Amniotic epithelial cell (primary cell): ENCODE data around the gene GHRL.
A peak's percentile ranks its signal among the peaks of the same experiment; 100 is the strongest.

Source experiments
- DNase-seq: peaks from one replicate; pipeline ENCODE4 v3.0.0-alpha.2; 2010; ENCODE audit warnings: low read depth

GHRL gene

DNA sequence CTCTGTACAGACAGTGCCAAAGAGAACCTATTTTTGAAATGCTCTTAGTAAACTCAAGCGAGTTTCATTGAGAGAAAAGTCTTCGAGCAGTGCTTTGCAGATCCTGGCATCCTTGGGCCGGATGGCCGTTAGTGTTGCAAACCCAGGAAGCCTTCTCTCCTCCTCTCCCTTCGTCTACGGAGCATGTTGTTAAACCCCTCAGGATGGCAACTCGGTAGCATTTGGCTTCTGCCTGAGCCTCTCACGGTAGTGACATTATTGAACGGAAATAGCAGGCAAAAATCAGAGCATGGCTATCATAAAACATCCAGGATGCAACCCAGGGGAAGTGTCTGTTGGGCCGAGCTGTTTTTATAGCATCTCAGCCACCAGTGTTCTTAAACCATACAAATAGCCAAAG, 34.8 kb upstream of the GHRL start:
- no peak for DNase-seq

DNA sequence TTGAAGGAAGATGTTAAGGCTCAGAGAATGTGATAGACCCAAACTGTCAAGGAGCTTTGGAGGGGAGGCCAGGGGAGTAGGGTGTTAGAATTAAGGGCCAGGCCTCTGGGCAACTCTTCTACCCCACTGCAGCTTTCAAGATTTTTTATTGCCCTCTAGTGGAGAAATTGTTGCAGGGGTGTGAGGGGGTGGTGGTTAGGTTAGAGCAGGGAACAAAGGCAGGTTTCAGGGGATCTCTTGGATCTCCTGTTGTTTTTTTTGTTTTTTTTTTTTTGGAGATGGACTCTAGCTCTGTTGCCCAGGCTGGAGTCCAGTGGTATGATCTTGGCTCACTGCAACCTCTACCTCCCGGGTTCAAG, 29.6 kb upstream of the GHRL start:
- DNase-seq = no peak

DNA sequence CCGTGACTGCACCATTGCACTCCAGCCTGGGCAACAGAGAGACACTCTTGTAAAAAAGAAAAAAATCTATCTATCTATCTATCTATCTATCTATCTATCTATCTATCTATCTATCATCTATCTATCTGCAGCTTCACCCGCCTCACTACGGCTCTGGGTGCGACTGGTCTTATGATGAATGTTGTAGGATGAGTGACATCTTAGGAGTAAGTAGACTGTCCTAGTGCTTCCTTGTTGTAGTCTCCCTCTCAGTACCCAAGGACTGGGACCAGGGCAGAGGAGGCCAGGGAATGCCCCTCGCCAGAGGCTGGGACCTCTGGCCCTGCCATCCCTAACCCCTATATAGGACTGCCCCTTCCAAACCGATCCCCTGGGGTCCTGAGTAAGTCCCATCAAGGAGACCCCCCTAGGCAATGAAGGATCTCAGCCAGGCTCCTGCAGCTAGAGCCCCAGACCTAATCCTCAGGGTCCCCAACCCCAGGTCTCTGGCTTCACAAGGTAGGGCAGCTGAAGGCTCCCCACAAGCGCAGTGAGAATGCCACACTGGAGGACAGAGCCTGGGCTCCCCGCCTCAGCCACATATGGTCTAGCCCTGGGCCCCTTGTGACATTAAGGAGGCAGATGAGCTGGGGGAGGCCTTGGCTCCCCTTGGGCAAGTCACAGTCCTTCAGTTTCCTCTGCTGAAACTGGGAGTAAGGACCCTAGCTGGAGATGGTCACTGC, 29.0 kb upstream of the GHRL start:
- no peak for DNase-seq

- DNase-seq = no peak
These were observed 27.6 kb upstream of the GHRL start for GRCh38 chr3:10320320-10320677.

- DNase-seq = peak; percentile 37
These were observed 27.1 kb upstream of the GHRL start for GRCh38 chr3:10319804-10320203.

DNA sequence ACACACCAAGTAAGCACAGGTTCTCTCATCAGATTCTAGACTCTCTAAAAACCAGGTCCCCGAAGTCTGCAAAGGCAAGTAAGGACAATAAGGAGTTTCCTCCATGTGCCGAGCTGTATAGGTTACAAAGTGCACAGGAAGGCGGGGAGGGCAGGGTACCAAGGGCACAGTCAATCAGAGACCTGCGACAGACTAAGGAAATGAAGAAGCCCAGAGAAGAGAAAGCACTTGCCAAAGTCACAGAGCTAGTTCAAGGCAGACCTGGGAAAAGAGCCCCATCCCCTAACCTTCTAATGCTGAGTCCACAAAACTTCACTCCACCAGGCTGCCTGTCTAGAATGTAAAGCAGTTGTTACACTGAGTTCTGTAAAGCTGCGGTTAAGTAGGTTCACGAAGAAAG, 26.5 kb upstream of the GHRL start:
- DNase-seq = no peak

DNA sequence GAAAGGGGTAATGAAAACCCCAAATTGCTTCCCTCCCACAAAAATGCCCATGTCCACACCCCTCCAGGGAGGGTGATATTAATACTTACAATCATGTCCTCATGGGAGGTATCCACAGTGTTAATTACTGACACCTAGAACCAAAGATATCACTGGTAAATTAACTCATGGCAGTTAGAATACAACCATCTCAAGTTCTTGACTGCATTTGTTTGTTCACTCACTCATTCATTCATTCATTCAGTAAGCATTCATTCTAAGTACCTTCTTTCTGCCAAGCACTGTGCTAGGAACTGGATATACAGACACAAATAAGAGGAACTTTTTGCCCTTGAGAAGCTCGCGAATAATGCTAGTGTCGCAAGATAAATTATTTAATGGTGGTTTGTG, 25.2 kb upstream of the GHRL start:
- DNase-seq = no peak

- DNase-seq = no peak
These were observed 24.7 kb upstream of the GHRL start for GRCh38 chr3:10317311-10317960.

DNA sequence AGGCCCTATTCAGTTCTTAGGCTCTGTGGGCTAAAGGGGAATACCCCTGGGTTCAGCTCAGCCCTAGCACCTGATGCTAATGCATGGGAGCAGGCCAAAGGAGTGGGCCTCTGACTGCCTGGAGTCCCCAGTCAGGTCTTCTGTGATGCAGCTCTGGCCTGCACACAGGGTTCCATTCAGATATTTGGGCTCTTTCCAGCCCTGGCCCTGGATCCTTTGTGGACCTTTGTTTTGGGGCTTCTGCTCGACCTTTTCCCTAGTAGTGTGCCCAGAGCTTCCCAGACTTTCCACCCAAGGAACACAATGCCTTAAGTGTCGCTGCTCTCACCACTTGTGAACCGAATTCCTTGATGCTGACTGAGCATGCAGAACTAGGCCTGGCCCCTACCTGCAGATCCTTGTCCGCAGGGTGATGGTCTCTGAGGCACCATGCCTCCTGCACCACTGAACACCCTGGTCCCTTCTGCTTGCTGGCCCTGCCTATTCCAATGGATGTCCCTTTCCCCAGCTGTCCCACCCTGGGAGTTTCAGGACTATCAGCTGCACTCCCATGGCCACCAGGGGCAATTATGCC, 23.1 kb upstream of the GHRL start:
- DNase-seq = no peak

- no peak for DNase-seq
These were observed 22.4 kb upstream of the GHRL start for GRCh38 chr3:10315101-10315500.

DNA sequence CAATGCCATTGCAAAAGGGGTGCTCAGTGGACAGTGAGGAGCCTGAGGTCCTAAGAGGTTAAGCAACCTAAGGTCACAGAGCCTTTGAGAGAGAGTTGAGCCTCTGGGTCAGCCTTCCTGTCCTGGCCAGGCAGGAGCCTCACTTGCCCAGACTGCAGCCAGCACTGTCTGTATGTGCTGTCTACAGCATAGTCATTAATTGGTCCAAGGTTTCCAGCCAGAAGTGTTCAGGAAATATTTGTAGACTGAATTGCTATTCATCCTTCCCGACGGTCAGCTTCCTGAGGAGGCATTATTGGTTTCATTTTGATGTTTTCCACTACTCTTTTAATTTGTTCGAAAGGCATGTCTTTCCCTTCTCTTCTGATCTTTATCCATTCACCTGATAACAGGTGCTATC, 20.1 kb upstream of the GHRL start:
- no peak for DNase-seq

- no peak for DNase-seq
These were observed 19.6 kb upstream of the GHRL start for GRCh38 chr3:10312391-10312790.

- DNase-seq = no peak
These were observed 19.0 kb upstream of the GHRL start for GRCh38 chr3:10311710-10312109.

DNA sequence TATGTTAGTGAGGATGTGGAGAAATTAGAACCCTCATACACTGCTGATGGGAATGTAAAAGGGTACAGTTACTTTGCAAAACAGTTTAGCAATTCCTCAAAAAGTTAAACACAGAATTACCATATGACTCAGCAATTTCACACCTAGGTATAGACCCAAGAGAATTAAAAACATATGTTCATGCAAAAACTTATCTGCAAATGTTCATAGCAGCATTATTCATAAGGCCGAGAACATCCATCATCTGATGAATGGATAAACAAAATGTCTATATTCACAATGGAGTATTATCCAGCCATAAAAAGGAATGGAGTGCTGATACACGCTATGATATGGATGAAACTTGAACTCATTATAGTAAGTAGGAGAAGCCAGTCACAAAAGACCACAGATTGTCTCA, 17.8 kb upstream of the GHRL start:
- DNase-seq = no peak

- DNase-seq = no peak
These were observed 17.0 kb upstream of the GHRL start for GRCh38 chr3:10309736-10310135.

GRCh38 chr3:10308678-10309077, 15.9 kb upstream of the GHRL start:
- no peak for DNase-seq

DNA sequence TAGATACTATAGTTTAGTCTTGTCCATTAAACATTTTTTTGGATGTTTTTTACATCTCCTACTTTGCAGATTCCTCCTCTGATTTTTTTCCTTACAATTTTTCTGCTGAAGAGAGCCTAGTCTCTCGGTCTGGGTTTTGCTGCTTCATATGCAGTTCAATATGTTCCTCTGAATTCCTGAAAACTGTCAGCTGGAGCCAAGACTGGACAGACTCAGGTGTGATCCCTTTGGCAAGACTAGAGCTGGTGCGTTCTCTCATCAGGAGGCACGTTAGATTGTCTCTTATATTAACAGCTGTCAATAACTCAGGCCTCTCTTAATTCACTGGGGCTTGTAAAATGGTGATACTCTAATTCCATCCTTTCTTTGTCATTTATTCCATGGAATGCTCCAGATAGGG, 13.4 kb upstream of the GHRL start:
- DNase-seq = no peak

DNA sequence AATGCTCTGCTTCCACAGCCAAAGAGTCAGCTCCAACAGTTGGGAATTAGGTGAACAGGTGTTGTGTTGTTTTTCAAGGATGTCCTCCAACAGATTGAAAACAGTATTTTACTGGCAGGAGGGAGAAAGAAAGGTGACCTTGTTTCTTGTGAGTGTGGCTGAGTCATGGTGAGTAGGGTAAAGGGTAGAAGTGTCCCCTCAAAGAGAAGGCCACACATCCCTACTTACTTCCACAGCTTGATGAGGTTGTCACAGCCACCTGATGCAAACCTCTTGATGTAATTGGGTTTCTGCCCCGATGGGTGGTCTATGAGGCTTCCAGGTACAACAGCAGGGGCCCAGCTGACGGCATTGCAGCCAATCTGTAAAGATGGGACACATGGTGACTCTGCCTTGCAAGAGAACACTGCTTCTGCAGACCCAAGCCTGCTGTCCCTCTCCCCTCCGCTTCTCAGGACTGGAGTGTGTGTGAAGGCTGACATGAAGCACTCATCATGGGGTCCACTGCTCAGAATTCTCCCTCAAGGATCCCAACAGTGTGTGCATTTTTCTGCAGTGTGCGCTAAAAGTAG, 12.7 kb upstream of the GHRL start:
- DNase-seq = no peak

DNA sequence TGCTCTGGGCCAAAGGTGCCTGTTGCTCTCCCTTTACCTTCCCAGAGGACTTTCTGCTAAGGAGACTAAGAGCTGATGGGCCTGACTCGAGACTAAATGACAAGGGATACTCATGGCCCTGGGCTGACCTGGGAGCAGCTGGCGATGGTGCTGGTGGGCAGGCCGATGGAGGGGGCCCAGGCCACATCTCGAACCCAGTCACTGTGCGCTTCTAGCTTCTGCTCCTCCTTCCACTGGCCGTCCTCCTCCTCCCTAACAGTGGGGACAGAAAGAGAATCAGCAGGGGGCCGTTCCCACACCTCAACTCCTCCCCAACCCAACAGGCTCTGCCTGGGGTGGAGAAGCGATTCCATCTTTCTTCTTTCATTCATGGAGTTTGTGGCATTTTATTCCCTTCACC, 12.2 kb upstream of the GHRL start:
- no peak for DNase-seq

- DNase-seq = no peak
These were observed 11.0 kb upstream of the GHRL start for GRCh38 chr3:10303785-10304184.

GRCh38 chr3:10303105-10303504, 10.4 kb upstream of the GHRL start:
- no peak for DNase-seq

GRCh38 chr3:10300087-10300486, 7.3 kb upstream of the GHRL start:
- DNase-seq = no peak

DNA sequence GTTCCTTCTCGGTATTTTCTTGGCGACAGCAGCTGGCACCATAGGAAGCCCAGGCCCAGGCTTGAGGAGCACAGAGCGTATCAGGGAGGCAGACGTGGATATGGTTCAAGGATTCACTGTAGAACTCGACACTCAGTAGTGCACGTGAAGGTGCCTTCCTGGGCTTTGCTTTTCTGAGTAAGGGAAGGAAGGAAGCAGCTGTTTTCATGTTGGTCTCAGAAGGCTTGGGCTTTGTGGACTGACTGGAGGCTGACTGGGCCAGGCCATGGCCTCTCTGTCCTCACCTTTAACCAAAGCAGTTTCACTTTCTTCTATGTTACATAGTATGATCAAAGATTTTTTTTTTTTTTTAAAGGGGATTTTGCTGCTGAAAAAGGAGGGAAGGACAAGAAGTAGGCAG, 6.9 kb upstream of the GHRL start:
- no peak for DNase-seq

DNA sequence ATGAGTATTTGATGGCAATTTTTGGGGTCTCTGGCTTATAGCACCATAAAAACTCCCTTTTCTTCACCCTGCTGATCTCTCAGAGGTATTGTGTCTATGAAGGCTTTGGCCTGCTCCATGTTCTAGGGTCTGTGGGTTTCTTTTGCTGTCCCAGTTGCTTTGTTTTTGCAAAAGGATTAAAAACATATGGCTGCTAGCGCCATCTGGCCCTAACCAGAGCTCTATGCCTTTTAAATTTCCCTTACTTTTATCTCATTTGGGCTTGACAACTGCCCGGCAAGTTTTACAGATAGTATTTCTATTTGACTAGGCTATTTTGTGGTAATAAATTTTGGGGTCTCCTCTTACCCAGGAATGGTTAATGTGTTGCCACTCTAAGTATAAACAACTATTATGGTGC, 6.4 kb upstream of the GHRL start:
- peak; percentile 31 for DNase-seq
